ENCODE results near the gene RDH11.
A peak's percentile ranks its signal among the peaks of the same experiment; 100 is the strongest.

RDH11 gene

GRCh38 chr14:67735336-67736147 is 40.0 kb upstream of the RDH11 start:
- no peak overlapping the region for H3K4ac ChIP-seq (ENCODE audit: low read depth, low read length)
- no peak overlapping the region for H2BK5ac ChIP-seq (ENCODE audit: low read depth, low read length, poor library complexity)
- no peak overlapping the region for H2AK5ac ChIP-seq (ENCODE audit: low read length)
- no peak for DNase-seq
- H3K14ac ChIP-seq (ENCODE audit: low read length) = no peak overlapping the region
- no peaks in the 10 kb centered on the region for H3K79me2 ChIP-seq (ENCODE audit: control insufficient read depth, insufficient read depth, low read length, poor library complexity)
- H2BK12ac ChIP-seq (ENCODE audit: low read length) = no peak overlapping the region
- no CpG with 5 or more reads among the region's 10 CpGs for WGBS (ENCODE audit: extremely low coverage, insufficient coverage, insufficient read length)
- no peaks in the 10 kb centered on the region for H3K79me1 ChIP-seq (ENCODE audit: low read length)
- no peak overlapping the region for H3K4me3 ChIP-seq (ENCODE audit: low read depth, low read length)
- H4K91ac ChIP-seq (ENCODE audit: low read depth, low read length) = no peak overlapping the region
- H3K23ac ChIP-seq (ENCODE audit: low read length) = no peak overlapping the region
- H3K36me3 ChIP-seq (ENCODE audit: control insufficient read depth in 1 of 2, insufficient read depth in 2 of 2, low read length in 2 of 2) = no peaks in the 10 kb centered on the region
- no peaks in the 10 kb centered on the region for H3K9me3 ChIP-seq (ENCODE audit: insufficient read depth, low read depth, low read length)
- no peak overlapping the region for H4K12ac ChIP-seq (ENCODE audit: low read depth, low read length)
- H3K9ac ChIP-seq (ENCODE audit: low read length) = no peak overlapping the region
- H3K18ac ChIP-seq (ENCODE audit: low read length) = no peak overlapping the region
- H2BK120ac ChIP-seq (ENCODE audit: insufficient read depth, low read length, poor library complexity) = no peak overlapping the region
- no peaks in the 10 kb centered on the region for H3K4me1 ChIP-seq (ENCODE audit: control insufficient read depth in 1 of 2, insufficient read depth in 2 of 2, low read length in 2 of 2)
- no peaks in the 10 kb centered on the region for H3K27me3 ChIP-seq (ENCODE audit: insufficient read depth, low read length)
- H2AFZ ChIP-seq (ENCODE audit: insufficient read depth, low read length, poor library complexity) = no peak overlapping the region
- H3K27ac ChIP-seq (ENCODE audit: low read depth, low read length) = no peak overlapping the region
- no peak overlapping the region for H3K4me2 ChIP-seq (ENCODE audit: low read length)
- no peak overlapping the region for H4K8ac ChIP-seq (ENCODE audit: low read depth, low read length)

- Histone ChIP-seq H2BK5ac (ENCODE audit: low read depth, low read length, poor library complexity) (no peak overlapping the region), H3K9ac (ENCODE audit: low read length) (peak overlapping the region; percentile 7), H2BK120ac (ENCODE audit: insufficient read depth, low read length, poor library complexity) (no peak overlapping the region), H3K4me2 (ENCODE audit: low read length) (no peak overlapping the region), H4K91ac (ENCODE audit: low read depth, low read length) (no peak overlapping the region), H3K14ac (ENCODE audit: low read length) (no peak overlapping the region), H4K8ac (ENCODE audit: low read depth, low read length) (no peak overlapping the region), H3K79me2 (ENCODE audit: control insufficient read depth, insufficient read depth, low read length, poor library complexity) (no peaks in the 10 kb centered on the region), H3K18ac (ENCODE audit: low read length) (no peak overlapping the region), H3K36me3 (ENCODE audit: control insufficient read depth in 1 of 2, insufficient read depth in 2 of 2, low read length in 2 of 2) (no peaks in the 10 kb centered on the region), H3K4me3 (ENCODE audit: low read depth, low read length) (no peak overlapping the region), H3K27me3 (ENCODE audit: insufficient read depth, low read length) (no peaks in the 10 kb centered on the region), H2AK5ac (ENCODE audit: low read length) (no peak overlapping the region), H3K27ac (ENCODE audit: low read depth, low read length) (no peak overlapping the region), H3K23ac (ENCODE audit: low read length) (no peak overlapping the region), H2AFZ (ENCODE audit: insufficient read depth, low read length, poor library complexity) (no peak overlapping the region), H3K4ac (ENCODE audit: low read depth, low read length) (no peak overlapping the region), H4K12ac (ENCODE audit: low read depth, low read length) (no peak overlapping the region), H2BK12ac (ENCODE audit: low read length) (no peak overlapping the region), H3K79me1 (ENCODE audit: low read length) (no peaks in the 10 kb centered on the region), H3K9me3 (ENCODE audit: insufficient read depth, low read depth, low read length) (no peaks in the 10 kb centered on the region), H3K4me1 (ENCODE audit: control insufficient read depth in 1 of 2, insufficient read depth in 2 of 2, low read length in 2 of 2) (no peaks in the 10 kb centered on the region)
- no peak for DNase-seq
- WGBS (ENCODE audit: extremely low coverage, insufficient coverage, insufficient read length) = no CpG with 5 or more reads among the region's 3 CpGs
Observed at GRCh38 chr14:67734675-67735074, 39.1 kb upstream of the RDH11 start.

- Histone ChIP-seq H3K4me1 (ENCODE audit: control insufficient read depth in 1 of 2, insufficient read depth in 2 of 2, low read length in 2 of 2) (peaks cover 2 to 3% of the 10 kb centered on the region in 2 experiments), H3K27ac (ENCODE audit: low read depth, low read length) (no peak overlapping the region), H3K18ac (ENCODE audit: low read length) (no peak overlapping the region), H4K8ac (ENCODE audit: low read depth, low read length) (no peak overlapping the region), H3K27me3 (ENCODE audit: insufficient read depth, low read length) (no peaks in the 10 kb centered on the region), H4K91ac (ENCODE audit: low read depth, low read length) (no peak overlapping the region), H3K4me2 (ENCODE audit: low read length) (no peak overlapping the region), H3K79me1 (ENCODE audit: low read length) (no peaks in the 10 kb centered on the region), H2BK5ac (ENCODE audit: low read depth, low read length, poor library complexity) (no peak overlapping the region), H2AK5ac (ENCODE audit: low read length) (no peak overlapping the region), H3K23ac (ENCODE audit: low read length) (peak overlapping the region; percentile 17), H3K36me3 (ENCODE audit: control insufficient read depth in 1 of 2, insufficient read depth in 2 of 2, low read length in 2 of 2) (no peaks in the 10 kb centered on the region), H4K12ac (ENCODE audit: low read depth, low read length) (no peak overlapping the region), H3K79me2 (ENCODE audit: control insufficient read depth, insufficient read depth, low read length, poor library complexity) (no peaks in the 10 kb centered on the region), H3K14ac (ENCODE audit: low read length) (no peak overlapping the region), H3K9me3 (ENCODE audit: insufficient read depth, low read depth, low read length) (no peaks in the 10 kb centered on the region), H2BK120ac (ENCODE audit: insufficient read depth, low read length, poor library complexity) (no peak overlapping the region), H3K4me3 (ENCODE audit: low read depth, low read length) (no peak overlapping the region), H3K4ac (ENCODE audit: low read depth, low read length) (no peak overlapping the region), H3K9ac (ENCODE audit: low read length) (no peak overlapping the region), H2AFZ (ENCODE audit: insufficient read depth, low read length, poor library complexity) (no peak overlapping the region), H2BK12ac (ENCODE audit: low read length) (no peak overlapping the region)
- DNase-seq = no peak
- no CpG with 5 or more reads among the region's 4 CpGs for WGBS (ENCODE audit: extremely low coverage, insufficient coverage, insufficient read length)
Observed at GRCh38 chr14:67733616-67734015, 38.1 kb upstream of the RDH11 start.

- H2AK5ac ChIP-seq (ENCODE audit: low read length) = no peak overlapping the region
- no peak overlapping the region for H2BK120ac ChIP-seq (ENCODE audit: insufficient read depth, low read length, poor library complexity)
- no peaks in the 10 kb centered on the region for H3K27me3 ChIP-seq (ENCODE audit: insufficient read depth, low read length)
- H4K12ac ChIP-seq (ENCODE audit: low read depth, low read length) = no peak overlapping the region
- DNase-seq = no peak
- no peak overlapping the region for H2BK5ac ChIP-seq (ENCODE audit: low read depth, low read length, poor library complexity)
- H3K4ac ChIP-seq (ENCODE audit: low read depth, low read length) = no peak overlapping the region
- no peak overlapping the region for H4K91ac ChIP-seq (ENCODE audit: low read depth, low read length)
- H3K36me3 ChIP-seq (ENCODE audit: control insufficient read depth in 1 of 2, insufficient read depth in 2 of 2, low read length in 2 of 2) = no peaks in the 10 kb centered on the region
- WGBS (ENCODE audit: extremely low coverage, insufficient coverage, insufficient read length) = no CpG with 5 or more reads among the region's 21 CpGs
- no peaks in the 10 kb centered on the region for H3K79me2 ChIP-seq (ENCODE audit: control insufficient read depth, insufficient read depth, low read length, poor library complexity)
- no peak overlapping the region for H3K18ac ChIP-seq (ENCODE audit: low read length)
- no peaks in the 10 kb centered on the region for H3K79me1 ChIP-seq (ENCODE audit: low read length)
- H3K4me2 ChIP-seq (ENCODE audit: low read length) = peak overlapping the region; percentile 22
- H4K8ac ChIP-seq (ENCODE audit: low read depth, low read length) = no peak overlapping the region
- H3K14ac ChIP-seq (ENCODE audit: low read length) = no peak overlapping the region
- H3K9me3 ChIP-seq (ENCODE audit: insufficient read depth, low read depth, low read length) = peaks cover 1% of the 10 kb centered on the region
- no peak overlapping the region for H3K4me3 ChIP-seq (ENCODE audit: low read depth, low read length)
- no peak overlapping the region for H2BK12ac ChIP-seq (ENCODE audit: low read length)
- H2AFZ ChIP-seq (ENCODE audit: insufficient read depth, low read length, poor library complexity) = no peak overlapping the region
- H3K27ac ChIP-seq (ENCODE audit: low read depth, low read length) = no peak overlapping the region
- no peak overlapping the region for H3K23ac ChIP-seq (ENCODE audit: low read length)
- peaks cover 2 to 3% of the 10 kb centered on the region in 2 experiments for H3K4me1 ChIP-seq (ENCODE audit: control insufficient read depth in 1 of 2, insufficient read depth in 2 of 2, low read length in 2 of 2)
- H3K9ac ChIP-seq (ENCODE audit: low read length) = no peak overlapping the region
Observed at GRCh38 chr14:67729072-67729885, 33.7 kb upstream of the RDH11 start.

Data from trophoblast cell (in vitro differentiated cells and primary cell).